Measurements from ENCODE around the gene TRIL.

DNA sequence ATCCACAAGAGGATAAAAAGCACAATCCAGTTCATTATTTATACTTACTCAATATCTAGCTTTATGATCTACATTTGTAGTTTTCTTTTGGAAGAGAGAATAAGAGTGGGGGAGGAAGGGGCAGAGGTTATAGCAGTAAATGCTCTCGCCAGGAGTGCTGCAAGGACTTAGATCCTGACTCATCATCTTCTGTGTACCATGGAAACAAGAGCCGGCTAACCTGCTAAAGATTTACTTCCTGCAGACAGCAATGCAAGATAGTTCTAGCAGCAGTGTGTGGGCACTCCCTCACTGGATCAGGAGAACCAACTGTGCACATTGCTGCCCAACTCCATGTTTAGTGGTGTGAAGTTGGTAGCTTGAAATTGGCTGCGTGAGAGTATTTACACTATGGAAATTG, 47.7 kb upstream of the TRIL start:
- TF ChIP-seq CTCF (IDR thresholded peaks at IDR 0.05) = no peak
- no peak for TF ChIP-seq POLR2A (IDR thresholded peaks at IDR 0.05)
